Pancreas (tissue), 10 donors: ENCODE data around the gene PDXK. TPM values are rescaled to one million over a fixed set of nuclear protein-coding genes. Genes with fewer than 3 reads are reported as not detected.
A peak's percentile ranks its signal among the peaks of the same experiment; 100 is the strongest.
"Not testable (repeated sequence)": the region's sequence is repeated elsewhere in the genome, so short reads cannot be mapped to it uniquely, and the experiment has no call there.

ENCODE experiments used
- ATAC-seq, 4 donors: fragments of 200-7000 bp; cut with Tn5 transposase; one replicate each; pipeline versions ENCODE4 v1.8.0 to v1.9.1; 2020; ENCODE audit warnings: mild to moderate bottlenecking in 4 of 4, moderate library complexity in 4 of 4
- DNase-seq, 6 donors: peaks; one replicate each; pipeline ENCODE4 v3.0.0-alpha.2; 2020
- FAIRE-seq: peaks from 2 replicates; lab custom pipeline; 2012; peaks lifted over from hg19 to GRCh38; lab: Jason Lieb, UNC
- H3K27ac ChIP-seq, 4 donors: fragments of 200-600 bp; sonication (generic); 1 replicate in 3 of 4; 2 replicates in 1 of 4; pipeline versions ENCODE4 v1.5.0 to v1.8.0; 2020
- H3K27me3 ChIP-seq, 4 donors: fragments of 200-600 bp; one replicate each; pipeline ENCODE4 v1.8.0; 2021
- H3K36me3 ChIP-seq, 3 donors: fragments of 200-600 bp; sonication (generic) in 1 of 3; one replicate each; pipeline versions ENCODE4 v1.5.0 to v1.8.0; 2020 to 2021
- H3K4me1 ChIP-seq, 3 donors: fragments of 200-600 bp; one replicate each; pipeline ENCODE4 v1.8.0; 2021
- H3K4me3 ChIP-seq, 4 donors: fragments of 200-600 bp; sonication (generic) in 2 of 4; one replicate each; pipeline versions ENCODE4 v1.5.0 to v1.8.0; 2020 to 2021
- H3K9me3 ChIP-seq, 4 donors: fragments of 200-600 bp; one replicate each; pipeline ENCODE4 v1.8.0; 2021
- WGBS, 2 donors: extraction: QIAGEN DNeasy Blood & Tissue Kit; methylation state at CpG; one replicate each; pipeline ENCODE4 v1.1.7; 2013; 5-methylcytosine and 5-hydroxymethylcytosine counted together
- intact Hi-C, 3 donors: fragments of 100-400 bp; cut with DNase I; formaldehyde crosslinking; loops; one replicate each; pipeline versions ENCODE4 v1.11.1 to v1.14.2; 2022
- polyA plus RNA-seq, 2 donors: library from polyadenylated mRNA; stranded (reverse); fragments of 200-250 nt; gene quantifications; one replicate each; pipeline ENCODE4 v1.2.3, GENCODE V29; 2013
- total RNA-seq, 6 donors: library from RNA; stranded (reverse); fragmentation: NEBNext Ultra II Directional in 4 of 6; extraction: Animal tissue kit (Norgen Biotek cat#: 25700) in 4 of 6; gene quantifications; one replicate each; pipeline versions ENCODE4 v1.2.1 to v1.2.4, GENCODE V29; 2021 to 2023
- TF ChIP-seq, protein P1 (sequence below), 4 donors: fragments of 200-600 bp; sonication (generic) in 3 of 4; IDR thresholded peaks; one replicate each; pipeline versions ENCODE4 v1.5.0 to v1.8.0; 2021; ENCODE audit warnings: antibody characterized with exemption in 4 of 4
- donor health status: healthy with polysubstance abuse.
- donor health status: DM: no; HTN: no; CAD: no; lungs with moderate emphysema.
- donor health status: DM: no; HTN: no; CAD: no.
- donor health status: control.
- donor health status: control.
- donor health status: Bipolar disorder and iron deficiency.
- donor health status: DM: yes; HTN: yes; CAD: no.
- donor health status: DM: no; HTN: no; CAD: no.
- donor health status: DM: no; HTN: no; CAD: no.
- donor health status: DM: yes; HTN: yes; CAD: no.

PDXK gene
- total and polyA plus RNA-seq, 8 donors: 63.2 to 100 (median 65.9) TPM

DNA sequence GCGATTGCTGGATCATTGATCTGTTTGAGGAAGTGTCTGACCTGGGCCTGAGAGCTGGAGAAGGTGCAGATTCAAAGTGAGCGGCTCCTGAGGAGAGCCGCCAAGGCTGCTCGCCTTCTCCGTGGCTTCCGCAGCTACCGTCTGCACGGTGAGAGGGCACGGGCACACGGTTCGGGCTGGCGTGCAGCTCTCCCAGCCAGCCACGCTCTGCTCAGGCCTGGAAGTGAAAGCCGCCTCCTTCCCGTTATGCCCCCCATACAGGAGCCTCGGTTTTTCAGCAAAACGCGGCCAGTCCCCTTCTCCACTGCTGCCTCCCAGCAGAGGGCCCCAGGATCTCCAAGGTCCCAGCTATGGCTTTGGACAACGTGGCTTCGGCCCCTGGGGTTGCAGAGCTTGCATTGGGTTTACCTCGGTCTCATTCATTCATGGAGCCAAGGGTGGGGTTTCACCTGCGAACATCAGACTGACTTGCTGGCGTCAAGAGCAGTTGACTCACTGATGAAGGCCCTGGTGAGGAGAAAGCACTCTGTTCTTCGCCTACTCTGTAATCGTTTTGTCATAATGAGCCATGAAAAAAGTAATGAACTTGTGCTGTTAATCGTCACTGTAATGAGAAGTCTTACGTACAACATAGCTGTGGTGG lies 24.4 kb upstream of the PDXK start:
- Histone ChIP-seq H3K27me3 (no peaks in the 10 kb centered on the region), H3K27ac (no peak overlapping the region), H3K4me3 (no peak overlapping the region), H3K9me3 (no peaks in the 10 kb centered on the region), H3K4me1 (no peaks in the 10 kb centered on the region), H3K36me3 (peaks cover 0 to 15% (median 9%) of the 10 kb centered on the region in 3 donors)
- ATAC-seq (no peak), FAIRE-seq (no peak), DNase-seq (peak in 1 of 6 donors; percentile 43)
- intact Hi-C loops: loop anchor here in 1 of 3 donors (10.0 kb wide), 1 partner anchor 60 kb away; no protein-coding TSS in a partner anchor
- 89 to 91% methylated on average over 27 of the region's 27 CpGs for WGBS, 2 donors
- TF ChIP-seq, protein P1, sequence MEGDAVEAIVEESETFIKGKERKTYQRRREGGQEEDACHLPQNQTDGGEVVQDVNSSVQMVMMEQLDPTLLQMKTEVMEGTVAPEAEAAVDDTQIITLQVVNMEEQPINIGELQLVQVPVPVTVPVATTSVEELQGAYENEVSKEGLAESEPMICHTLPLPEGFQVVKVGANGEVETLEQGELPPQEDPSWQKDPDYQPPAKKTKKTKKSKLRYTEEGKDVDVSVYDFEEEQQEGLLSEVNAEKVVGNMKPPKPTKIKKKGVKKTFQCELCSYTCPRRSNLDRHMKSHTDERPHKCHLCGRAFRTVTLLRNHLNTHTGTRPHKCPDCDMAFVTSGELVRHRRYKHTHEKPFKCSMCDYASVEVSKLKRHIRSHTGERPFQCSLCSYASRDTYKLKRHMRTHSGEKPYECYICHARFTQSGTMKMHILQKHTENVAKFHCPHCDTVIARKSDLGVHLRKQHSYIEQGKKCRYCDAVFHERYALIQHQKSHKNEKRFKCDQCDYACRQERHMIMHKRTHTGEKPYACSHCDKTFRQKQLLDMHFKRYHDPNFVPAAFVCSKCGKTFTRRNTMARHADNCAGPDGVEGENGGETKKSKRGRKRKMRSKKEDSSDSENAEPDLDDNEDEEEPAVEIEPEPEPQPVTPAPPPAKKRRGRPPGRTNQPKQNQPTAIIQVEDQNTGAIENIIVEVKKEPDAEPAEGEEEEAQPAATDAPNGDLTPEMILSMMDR (IDR thresholded peaks at IDR 0.05): no peak

DNA sequence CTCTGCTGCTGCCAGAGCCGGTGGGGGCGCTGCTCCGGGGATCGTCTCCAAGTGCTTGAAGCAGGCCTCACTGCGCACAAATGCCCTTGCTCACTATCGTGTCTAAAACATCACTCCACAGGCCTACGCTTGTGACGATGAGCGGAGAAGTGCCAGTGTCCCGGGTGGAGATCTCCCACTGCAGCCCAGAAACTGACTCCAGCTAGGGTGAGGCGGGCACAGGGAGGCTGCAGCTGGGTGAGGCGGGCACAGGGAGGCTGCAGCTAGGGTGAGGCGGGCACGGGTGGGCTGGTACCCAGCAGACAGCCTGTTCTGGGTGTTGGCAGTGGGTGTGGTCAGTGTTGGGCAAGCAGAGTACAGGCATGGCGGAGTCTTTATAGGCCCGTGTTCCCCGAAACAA lies 22.7 kb upstream of the PDXK start:
- Histone ChIP-seq H3K36me3 (peaks cover 0 to 7% (median 0%) of the 10 kb centered on the region in 3 donors), H3K27ac (no peak overlapping the region), H3K27me3 (no peaks in the 10 kb centered on the region), H3K9me3 (no peaks in the 10 kb centered on the region), H3K4me3 (no peak overlapping the region), H3K4me1 (no peaks in the 10 kb centered on the region)
- TF ChIP-seq, protein P1 (IDR thresholded peaks at IDR 0.05): no peak
- 95 to 97% methylated on average over 17 of the region's 17 CpGs for WGBS, 2 donors
- FAIRE-seq: no peak
- DNase-seq: peak in 1 of 6 donors; percentile 24
- ATAC-seq: no peak
- intact Hi-C loops: loop anchor here in 1 of 3 donors (10.0 kb wide), 1 partner anchor 59 kb away; no protein-coding TSS in a partner anchor

DNA sequence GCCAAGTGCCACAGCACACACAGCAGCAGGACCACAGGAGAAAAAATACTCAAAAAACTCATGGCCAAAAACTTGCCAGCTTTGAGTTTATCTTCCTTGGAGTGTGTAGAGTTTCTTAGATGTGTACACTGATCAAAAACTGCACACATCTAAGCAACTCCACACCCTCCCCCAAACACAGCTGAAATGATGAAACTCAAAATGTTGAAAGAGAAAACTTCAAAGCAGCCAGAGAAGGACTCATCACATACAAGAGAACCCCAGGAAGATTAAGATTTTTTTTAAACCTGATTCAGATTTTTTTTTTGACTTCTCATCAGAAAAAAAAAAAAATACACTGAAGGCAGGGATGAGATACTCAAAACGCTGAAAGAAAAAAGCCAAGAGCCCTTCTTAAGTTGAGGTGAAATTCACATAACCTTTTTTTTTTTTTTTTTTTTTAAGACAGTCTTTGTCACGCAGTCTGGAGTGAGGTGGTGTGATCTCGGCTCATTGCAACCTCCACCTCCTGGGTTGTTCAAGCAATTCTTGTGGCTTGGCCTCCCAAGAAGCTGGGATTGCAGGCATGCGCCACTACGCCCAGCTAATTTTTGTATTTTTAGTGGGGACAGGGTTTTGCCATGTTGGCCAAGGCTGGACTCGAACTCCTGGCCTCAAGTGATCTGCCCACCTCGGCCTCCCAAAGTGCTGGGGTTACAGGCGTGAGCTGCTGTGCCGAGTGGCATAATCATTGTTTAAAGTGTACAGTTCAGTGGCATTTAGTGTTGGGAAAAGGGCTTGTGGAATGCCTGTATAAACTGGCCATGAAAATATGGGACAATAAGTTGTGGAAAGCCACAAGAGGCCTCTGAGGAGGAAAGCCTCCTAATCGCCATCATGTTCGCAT lies 20.9 kb upstream of the PDXK start:
- intact Hi-C loops: loop anchor here in 1 of 3 donors (10.0 kb wide), 1 partner anchor 57 kb away; no protein-coding TSS in a partner anchor
- Histone ChIP-seq H3K27ac (no peak overlapping the region), H3K4me1 (peaks cover 0 to 6% (median 3%) of the 10 kb centered on the region in 3 donors), H3K4me3 (no peak overlapping the region), H3K9me3 (no peaks in the 10 kb centered on the region), H3K27me3 (no peaks in the 10 kb centered on the region), H3K36me3 (no peaks in the 10 kb centered on the region)
- 85% methylated on average over 11 of the region's 11 CpGs for WGBS, 2 donors
- ATAC-seq (no peak), FAIRE-seq (no peak), DNase-seq (peak in 1 of 6 donors; percentile 21)
- TF ChIP-seq, protein P1 (IDR thresholded peaks at IDR 0.05): no peak

DNA sequence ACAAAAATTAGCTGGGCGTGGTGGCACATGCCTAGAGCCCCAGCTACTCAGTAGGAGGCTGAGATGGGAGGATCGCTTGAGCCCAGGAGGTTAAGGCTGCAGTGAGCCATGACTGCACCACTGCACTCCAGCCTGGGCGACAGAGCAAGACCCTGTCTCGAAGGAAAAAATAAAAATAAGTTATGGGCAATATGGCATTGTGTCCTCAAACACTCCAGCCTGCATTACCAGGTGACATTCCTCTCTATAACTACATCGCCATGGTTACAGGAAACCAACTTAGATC lies 19.5 kb upstream of the PDXK start:
- not testable (repeated sequence) for FAIRE-seq, H3K27ac ChIP-seq, H3K9me3 ChIP-seq, ATAC-seq, H3K36me3 ChIP-seq, H3K4me3 ChIP-seq, DNase-seq, H3K27me3 ChIP-seq, H3K4me1 ChIP-seq
- WGBS, 2 donors: 74 to 94% methylated on average over 5 of the region's 5 CpGs
- intact Hi-C loops: loop anchor here in 1 of 3 donors (10.0 kb wide), 1 partner anchor 55 kb away; no protein-coding TSS in a partner anchor

DNA sequence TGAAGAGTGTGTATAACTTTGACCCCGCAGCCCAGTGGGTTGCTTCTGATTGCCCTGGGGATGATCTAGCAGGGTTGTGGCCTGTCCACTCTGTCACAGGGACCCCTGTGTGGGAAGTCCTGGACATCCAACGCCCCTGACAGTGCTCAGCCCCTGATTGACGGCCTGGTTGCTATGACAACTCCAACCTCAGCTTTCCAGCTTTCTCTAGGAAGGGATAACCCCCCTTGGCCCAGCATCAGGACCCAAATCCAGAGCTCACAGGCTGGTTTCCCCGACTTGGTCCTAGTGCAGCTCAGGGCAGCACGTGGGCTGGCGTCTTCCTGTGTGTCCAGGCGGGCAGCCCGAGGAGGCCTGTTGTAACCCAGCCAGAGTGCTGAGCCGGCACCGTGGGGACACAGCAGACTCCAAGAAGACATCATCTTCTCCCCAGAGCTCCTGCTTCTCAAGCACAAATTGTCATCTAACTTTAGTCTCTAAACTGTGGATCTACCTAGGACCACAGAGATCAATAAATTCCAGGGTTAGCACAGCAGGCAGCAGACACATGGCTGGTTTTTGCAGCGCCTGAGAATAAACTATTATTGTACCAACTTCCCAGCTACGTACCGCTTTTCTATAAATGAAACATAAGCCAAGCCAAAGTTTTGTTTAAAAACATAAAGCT lies 18.9 kb upstream of the PDXK start:
- Histone ChIP-seq H3K9me3 (no peaks in the 10 kb centered on the region), H3K4me3 (no peak overlapping the region), H3K4me1 (peaks cover 0 to 6% (median 3%) of the 10 kb centered on the region in 3 donors), H3K27me3 (no peaks in the 10 kb centered on the region), H3K36me3 (no peaks in the 10 kb centered on the region), H3K27ac (no peak overlapping the region)
- DNase-seq (peak in 1 of 6 donors; percentile 41), FAIRE-seq (no peak), ATAC-seq (no peak)
- intact Hi-C loops: loop anchor here in 1 of 3 donors (10.0 kb wide), 1 partner anchor 55 kb away; no protein-coding TSS in a partner anchor
- TF ChIP-seq, protein P1 (IDR thresholded peaks at IDR 0.05): no peak
- WGBS, 2 donors: 74 to 81% methylated on average over 13 of the region's 13 CpGs
